Measurements from ENCODE around the gene APOA1.
A peak's percentile ranks its signal among the peaks of the same experiment; 100 is the strongest.

Gene APOA1

DNA sequence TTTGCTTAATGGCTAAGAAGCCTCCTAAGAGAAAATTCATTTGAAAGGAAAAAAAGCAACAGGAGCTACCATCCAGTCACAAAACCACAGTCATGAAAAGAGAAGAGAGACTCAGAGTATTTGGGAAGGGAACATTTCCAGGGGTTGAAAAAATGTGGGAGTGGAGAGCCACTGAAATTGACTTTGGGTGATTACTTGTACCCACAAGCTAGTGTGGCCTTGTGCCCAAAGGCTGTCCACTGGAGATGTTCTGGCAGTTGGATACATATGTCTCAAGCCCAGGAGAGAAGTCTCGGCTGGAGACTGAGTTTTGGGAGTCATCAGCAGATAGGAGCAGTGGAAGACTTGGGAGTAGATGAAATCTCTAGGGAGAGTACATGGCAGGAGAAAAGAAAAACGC is 42.6 kb downstream of the APOA1 start:
- no peak overlapping the region for H3K4me3 ChIP-seq (ENCODE audit: low read depth, low read length)
- no peak for DNase-seq (ENCODE audit: low read depth)
- TF ChIP-seq POLR2A (IDR thresholded peaks at IDR 0.05; ENCODE audit: extremely low read depth, insufficient read length) (no peak), MYC (IDR thresholded peaks at IDR 0.05; ENCODE audit: low read depth, low read length) (no peak)
- TF ChIP-seq, protein P1, sequence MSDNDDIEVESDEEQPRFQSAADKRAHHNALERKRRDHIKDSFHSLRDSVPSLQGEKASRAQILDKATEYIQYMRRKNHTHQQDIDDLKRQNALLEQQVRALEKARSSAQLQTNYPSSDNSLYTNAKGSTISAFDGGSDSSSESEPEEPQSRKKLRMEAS (IDR thresholded peaks at IDR 0.05; ENCODE audit: low read depth, low read length), result no peak
- TF ChIP-seq, protein P2, sequence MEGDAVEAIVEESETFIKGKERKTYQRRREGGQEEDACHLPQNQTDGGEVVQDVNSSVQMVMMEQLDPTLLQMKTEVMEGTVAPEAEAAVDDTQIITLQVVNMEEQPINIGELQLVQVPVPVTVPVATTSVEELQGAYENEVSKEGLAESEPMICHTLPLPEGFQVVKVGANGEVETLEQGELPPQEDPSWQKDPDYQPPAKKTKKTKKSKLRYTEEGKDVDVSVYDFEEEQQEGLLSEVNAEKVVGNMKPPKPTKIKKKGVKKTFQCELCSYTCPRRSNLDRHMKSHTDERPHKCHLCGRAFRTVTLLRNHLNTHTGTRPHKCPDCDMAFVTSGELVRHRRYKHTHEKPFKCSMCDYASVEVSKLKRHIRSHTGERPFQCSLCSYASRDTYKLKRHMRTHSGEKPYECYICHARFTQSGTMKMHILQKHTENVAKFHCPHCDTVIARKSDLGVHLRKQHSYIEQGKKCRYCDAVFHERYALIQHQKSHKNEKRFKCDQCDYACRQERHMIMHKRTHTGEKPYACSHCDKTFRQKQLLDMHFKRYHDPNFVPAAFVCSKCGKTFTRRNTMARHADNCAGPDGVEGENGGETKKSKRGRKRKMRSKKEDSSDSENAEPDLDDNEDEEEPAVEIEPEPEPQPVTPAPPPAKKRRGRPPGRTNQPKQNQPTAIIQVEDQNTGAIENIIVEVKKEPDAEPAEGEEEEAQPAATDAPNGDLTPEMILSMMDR (IDR thresholded peaks at IDR 0.05; ENCODE audit: low read depth, low read length), result no peak

DNA sequence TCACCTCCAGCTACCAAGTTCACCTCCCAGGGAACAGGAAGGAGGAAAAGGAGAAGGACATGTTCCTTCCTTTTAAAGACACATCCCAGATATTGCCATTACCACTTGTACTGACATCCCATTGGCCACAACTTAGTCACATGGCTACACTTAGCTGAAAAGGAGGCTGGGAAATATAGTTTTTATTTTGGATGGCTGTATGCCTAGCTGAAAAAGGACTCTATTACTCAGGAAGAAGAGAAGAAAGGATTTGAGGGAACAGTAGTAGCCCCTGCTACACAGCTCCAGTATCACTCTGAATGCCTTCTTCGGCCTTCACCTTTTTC is 43.7 kb downstream of the APOA1 start:
- no peak overlapping the region for H3K4me3 ChIP-seq (ENCODE audit: low read depth, low read length)
- TF ChIP-seq POLR2A (IDR thresholded peaks at IDR 0.05; ENCODE audit: extremely low read depth, insufficient read length), result no peak
- no peak for TF ChIP-seq MYC (IDR thresholded peaks at IDR 0.05; ENCODE audit: low read depth, low read length)
- TF ChIP-seq, protein P1 (IDR thresholded peaks at IDR 0.05; ENCODE audit: low read depth, low read length), result peak; percentile 41; the same call in 1 of the 2 replicates
- DNase-seq (ENCODE audit: low read depth), result peak; percentile 50

DNA sequence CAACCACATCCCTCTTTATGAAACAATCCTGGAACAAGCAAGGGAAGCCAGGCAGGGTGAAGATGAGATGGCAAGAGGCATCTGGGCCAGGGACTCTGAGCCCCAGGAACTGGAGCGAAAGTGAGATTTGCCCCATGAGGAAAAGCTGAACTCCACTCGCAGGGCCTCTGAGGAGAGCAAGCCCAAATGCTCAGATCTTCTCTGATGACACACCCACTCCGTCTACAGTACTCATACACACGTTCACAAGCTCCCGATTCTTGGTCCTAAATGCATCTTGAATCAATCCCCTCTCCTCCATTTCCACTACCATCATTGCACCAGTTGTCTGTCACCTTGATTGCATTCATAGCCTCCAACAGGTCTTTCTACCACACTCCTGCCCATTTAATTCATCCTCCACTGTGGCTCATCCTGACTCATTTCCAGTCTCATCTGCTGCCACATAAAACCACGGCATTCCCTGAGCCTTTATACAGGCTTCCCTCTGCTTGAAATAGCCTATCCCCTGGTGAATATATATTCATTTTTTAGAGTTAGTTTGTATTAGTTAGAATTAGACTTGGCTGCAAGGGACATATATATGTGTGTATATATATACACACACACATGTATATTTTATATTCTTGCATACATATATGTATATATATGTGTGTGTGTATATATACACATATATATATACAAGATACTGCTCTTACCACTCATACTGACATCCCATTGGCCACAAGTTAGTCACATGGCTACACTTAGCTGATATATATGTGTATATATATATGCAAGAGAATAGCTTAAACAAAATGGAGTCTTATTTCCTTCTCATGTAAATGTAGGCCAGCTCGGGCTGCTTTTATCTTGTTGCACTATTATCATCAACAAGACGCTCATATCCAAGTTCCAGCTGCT is 44.3 kb downstream of the APOA1 start:
- TF ChIP-seq, protein P1 (IDR thresholded peaks at IDR 0.05; ENCODE audit: low read depth, low read length), result no peak
- no peak for TF ChIP-seq MYC (IDR thresholded peaks at IDR 0.05; ENCODE audit: low read depth, low read length)
- TF ChIP-seq, protein P2 (IDR thresholded peaks at IDR 0.05; ENCODE audit: low read depth, low read length), result no peak
- TF ChIP-seq POLR2A (IDR thresholded peaks at IDR 0.05; ENCODE audit: extremely low read depth, insufficient read length), result no peak
- no peak for DNase-seq (ENCODE audit: low read depth)
- no peak overlapping the region for H3K4me3 ChIP-seq (ENCODE audit: low read depth, low read length)

DNA sequence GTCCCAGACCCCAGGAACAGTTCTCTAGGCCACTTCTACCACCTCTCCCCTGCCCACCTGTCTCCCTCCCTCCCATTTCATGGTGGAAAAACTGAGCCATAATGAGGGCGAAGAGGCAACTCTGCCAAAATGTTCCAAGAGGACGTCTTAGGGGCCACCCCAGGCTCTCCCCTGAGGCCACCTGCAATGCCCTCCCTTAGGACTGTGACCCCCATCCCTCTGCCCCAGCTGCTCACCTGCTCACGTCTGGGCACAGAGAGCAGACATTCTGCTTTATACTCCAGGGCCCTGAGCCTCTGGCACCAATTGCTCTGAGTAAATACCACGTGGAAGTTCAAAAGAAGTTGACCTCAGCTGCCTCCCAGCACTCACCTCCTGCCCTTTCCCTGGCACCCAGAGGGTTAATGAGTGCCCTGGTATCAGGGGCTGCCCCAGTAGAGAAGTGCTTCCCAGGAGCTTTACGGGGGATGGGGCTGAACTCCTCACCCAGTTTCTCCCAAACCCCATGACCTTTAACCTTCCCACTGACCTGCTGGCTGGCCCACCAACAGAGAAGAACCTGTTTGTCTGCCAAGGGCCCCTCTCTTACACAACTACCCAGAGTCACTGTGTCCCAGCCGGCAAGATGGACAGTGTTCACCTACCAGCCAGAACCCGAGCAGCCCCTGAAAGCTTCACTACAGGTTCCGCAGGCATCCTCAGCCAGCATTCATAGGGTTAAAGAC is 45.1 kb downstream of the APOA1 start:
- H3K4me3 ChIP-seq (ENCODE audit: low read depth, low read length), result no peak overlapping the region
- TF ChIP-seq, protein P2 (IDR thresholded peaks at IDR 0.05; ENCODE audit: low read depth, low read length), result no peak
- no peak for TF ChIP-seq POLR2A (IDR thresholded peaks at IDR 0.05; ENCODE audit: extremely low read depth, insufficient read length)
- no peak for TF ChIP-seq MYC (IDR thresholded peaks at IDR 0.05; ENCODE audit: low read depth, low read length)
- TF ChIP-seq, protein P1 (IDR thresholded peaks at IDR 0.05; ENCODE audit: low read depth, low read length), result no peak
- DNase-seq (ENCODE audit: low read depth), result no peak

DNA sequence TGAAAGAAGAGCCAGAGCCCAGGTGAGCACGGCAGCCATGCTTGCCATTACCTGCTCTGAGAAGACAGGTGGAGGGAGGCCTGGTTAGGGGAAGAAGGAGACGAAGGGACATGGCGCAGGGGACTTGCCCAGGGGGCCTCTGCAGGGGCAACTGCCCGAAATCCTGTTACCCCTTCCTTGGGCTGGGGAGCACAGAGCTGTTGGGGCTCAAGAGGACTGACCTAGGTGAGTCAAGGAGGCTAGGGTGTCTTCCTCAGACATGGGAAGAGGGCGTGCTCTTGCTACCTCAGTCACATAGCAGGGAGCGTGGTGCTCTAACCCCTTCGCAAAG is 45.6 kb downstream of the APOA1 start, which contains the start of gene APOA5:
Gene APOA5 (minus strand): TSS at position 67 of the 331 bp plus-strand sequence. CDS start 19 bp downstream, at position 48.
- no peak within 1 kb of the TSS for H3K4me3 ChIP-seq (ENCODE audit: low read depth, low read length)
- TF ChIP-seq, protein P2 (IDR thresholded peaks at IDR 0.05; ENCODE audit: low read depth, low read length), result no peak
- TF ChIP-seq POLR2A (IDR thresholded peaks at IDR 0.05; ENCODE audit: extremely low read depth, insufficient read length) (no peak), MYC (IDR thresholded peaks at IDR 0.05; ENCODE audit: low read depth, low read length) (no peak)
- TF ChIP-seq, protein P1 (IDR thresholded peaks at IDR 0.05; ENCODE audit: low read depth, low read length), result no peak
- DNase-seq (ENCODE audit: low read depth), result no peak
